HG02973 (cell line): ENCODE measurements around the gene JARID2.

Experiments
- ATAC-seq: cut with Tn5 transposase; IDR thresholded peaks from one replicate; pipeline ENCODE4 v1.9.1; 2021; ENCODE audit warnings: moderate library complexity; ENCODE audit not compliant: unreplicated experiment

JARID2 gene

DNA sequence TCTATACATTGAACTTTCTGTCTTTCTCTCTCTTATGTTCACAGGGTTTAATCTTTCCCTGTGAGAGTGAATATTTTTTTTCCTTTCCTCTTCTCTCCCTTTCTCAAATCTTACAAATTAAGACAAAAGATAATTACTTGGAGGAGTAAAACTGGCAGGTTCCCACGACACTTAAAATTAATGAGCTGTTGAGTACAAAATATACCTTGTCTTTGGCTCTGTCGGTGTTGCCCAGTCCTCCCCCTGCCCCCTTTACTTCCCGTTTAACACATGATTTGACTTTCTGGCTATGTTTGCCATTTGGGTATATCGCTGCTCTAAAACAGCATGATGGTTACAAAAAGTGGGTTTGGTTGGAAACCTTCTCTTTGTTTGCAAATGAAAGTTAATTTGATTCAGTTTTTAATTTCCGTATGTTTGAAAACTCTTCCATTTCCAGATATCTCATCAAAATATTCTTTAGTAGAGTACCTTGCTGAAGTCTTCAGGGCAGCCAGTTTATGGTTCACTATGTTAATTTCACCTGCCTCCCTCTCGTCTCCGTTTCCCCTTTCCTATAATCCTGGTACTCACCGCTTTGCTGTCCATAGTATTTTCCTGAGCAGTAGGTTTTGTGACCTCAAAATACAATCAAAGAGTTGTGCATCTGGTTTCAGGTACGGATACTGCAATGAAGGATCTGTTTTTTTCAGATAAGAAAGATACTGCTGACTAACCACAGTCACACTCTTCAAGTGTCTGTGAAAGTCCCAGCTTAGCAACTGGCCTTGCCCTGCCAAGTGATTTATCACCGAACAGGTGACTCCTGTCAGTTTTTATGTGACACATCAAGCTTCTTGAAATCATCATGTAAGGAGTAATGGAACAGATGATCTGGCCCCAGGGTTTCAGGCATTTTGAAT is 235.8 kb downstream of the JARID2 start:
- ATAC-seq = no peak

DNA sequence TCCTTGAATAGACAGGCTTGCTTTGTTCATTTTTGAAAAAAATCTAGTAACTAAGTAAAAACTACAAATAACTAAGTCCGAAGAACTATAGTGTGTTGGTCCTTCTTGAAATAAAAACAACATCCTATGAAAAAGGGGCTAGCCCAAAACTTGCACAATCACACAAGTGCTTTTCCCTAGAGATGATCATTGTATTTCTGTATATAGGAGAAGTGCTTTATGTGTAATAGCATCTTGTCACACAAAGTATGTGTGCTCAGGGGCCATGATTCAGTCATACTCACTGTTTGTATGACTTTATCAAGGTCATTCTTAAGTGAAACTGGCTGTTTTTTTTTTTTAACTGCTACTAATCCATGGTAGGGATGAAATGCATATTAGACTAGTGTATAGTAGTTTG is 237.2 kb downstream of the JARID2 start:
- no peak for ATAC-seq

DNA sequence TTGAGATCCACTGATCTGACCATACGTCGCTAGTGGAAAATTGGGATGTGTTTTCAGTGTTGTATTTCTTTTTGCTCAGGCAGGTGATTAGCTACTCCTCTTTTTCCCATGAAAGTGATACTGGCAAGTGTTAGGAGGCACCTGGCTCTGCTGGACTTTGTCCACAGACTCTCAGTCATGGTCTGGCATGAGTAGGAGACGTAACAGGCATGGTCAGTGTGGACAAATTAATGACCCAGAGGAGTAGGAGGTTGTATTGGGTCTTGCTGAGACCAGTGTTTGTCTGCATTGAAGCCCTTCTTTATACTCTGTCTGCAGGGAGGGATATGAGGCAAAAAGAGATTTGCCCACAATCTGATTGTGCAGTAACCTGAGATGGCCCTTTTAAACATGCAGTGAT is 238.3 kb downstream of the JARID2 start:
- no peak for ATAC-seq

DNA sequence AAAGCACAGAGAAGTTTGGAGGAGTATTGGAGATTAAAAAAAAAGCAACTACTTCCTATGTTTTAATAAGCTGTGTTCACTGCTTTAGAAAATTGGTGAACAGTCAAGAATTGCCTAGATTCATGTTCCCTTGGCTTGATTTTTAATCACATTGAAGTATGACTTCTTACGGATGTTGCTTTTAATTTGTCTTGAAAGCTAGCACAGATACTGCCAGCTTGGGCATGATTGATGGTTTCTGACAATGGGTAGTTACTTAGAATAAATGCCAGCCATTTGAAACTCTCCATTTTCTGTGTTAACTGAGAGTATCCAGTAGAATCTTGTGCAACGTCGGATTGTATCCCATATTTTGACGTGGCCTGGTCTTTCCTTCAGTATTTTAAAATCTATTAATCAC is 239.0 kb downstream of the JARID2 start:
- ATAC-seq = no peak

DNA sequence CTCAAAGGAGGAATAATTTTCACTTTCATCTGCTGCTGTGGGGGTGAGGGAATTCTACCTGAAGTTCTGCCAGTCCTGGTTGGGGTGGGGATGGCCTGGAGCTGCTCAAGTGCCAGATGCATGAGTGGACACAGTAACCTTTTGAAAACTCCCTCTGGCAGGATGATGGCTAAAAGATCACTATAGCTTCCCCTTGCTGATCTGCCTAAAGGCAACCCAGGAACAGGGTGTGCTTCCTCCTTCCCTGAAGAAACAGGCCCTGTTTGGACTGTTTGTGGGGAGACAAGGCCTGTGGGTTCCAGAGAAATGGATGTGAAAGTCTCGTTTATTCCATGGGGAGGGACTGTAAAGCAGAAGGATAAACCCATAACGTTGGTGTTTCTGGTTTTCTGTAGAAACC is 240.1 kb downstream of the JARID2 start:
- ATAC-seq = no peak

DNA sequence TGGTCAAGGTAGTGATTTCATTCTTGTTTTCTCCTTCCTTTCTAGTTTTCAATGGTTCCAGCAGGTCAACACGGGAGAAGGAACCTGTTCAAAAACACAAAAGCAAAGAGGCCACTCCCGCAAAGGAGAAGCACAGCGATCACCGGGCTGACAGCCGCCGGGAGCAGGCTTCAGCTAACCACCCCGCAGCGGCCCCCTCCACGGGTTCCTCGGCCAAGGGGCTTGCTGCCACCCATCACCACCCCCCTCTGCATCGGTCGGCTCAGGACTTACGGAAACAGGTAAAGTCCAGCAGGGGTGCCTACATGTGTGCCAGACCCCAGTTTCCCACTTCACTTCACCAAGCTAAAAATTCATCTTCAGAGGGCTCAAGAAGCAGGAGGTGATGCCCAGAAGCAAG is 241.4 kb downstream of the JARID2 start:
- no peak for ATAC-seq

DNA sequence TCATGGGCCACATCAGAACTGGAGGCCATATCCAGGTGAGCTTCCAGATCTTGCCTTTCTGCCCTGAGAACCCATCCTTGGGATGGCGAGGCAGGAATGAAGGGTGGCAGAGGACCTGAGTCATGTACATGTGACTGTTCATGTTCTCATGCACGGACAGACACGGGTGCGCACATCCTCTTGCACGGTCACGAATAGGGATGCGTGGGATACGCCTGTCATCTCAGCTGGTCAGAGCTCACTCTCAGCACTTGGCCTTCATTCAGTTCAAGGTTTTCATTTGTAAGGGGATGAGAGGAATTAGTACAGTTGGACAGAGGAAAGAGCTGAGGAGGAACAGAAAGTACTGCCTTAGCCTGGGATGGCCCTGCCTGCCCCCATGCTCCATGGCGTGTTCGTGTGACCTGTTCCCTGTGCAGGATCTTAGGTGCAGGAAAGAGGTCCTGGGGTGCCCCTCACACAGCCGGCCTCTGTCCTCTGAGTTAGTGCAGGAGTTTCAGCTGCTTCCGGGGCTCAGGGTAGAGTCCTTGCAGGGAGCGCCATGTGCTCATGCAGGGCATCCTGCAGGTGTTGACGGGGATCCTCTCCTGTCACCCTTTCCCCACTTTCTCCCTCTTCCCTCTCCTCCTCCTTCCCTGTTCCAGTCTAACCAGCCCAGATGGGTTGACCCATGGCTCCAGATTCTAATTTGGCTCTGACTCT is 243.5 kb downstream of the JARID2 start:
- ATAC-seq = no peak

DNA sequence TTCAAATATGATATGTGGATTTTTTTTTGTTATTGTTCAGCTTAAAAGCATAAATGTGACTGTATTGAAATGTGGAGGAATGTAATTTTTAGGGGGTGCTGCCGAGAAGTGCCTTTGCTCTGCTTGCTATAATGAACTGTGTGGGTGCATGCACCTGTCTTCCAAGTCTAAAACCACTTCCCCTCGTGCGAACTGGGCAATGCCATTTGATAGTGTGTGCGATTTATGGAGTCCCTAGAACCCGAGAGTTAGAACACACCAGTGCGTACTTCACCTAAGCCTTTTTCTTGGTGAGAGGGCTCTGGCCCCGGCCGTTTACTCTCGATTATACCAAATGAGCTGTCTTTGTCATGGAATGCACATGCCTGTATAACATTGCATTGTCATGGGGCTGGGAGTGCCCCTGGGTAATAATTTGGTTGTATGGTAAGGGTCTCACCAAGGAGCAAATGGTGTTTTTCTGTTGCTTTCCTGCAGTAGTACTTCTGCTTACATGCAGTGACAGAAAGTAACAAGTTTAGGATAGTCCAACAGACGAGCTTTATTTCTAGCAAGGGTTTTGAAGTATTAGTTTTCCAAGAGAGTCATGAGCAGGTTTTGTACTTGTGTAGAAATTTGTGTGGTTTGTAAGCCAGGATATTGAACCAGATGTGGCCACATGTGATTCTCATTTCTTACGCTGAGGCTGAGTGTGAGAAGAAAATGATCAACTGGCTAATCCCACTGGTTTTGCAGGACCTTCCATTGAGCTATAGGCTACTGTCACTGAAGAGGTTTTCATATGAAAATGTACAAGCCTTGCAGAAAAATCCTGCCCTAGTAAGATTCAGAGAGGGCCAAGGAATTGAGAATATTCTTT is 244.6 kb downstream of the JARID2 start:
- ATAC-seq = no peak

DNA sequence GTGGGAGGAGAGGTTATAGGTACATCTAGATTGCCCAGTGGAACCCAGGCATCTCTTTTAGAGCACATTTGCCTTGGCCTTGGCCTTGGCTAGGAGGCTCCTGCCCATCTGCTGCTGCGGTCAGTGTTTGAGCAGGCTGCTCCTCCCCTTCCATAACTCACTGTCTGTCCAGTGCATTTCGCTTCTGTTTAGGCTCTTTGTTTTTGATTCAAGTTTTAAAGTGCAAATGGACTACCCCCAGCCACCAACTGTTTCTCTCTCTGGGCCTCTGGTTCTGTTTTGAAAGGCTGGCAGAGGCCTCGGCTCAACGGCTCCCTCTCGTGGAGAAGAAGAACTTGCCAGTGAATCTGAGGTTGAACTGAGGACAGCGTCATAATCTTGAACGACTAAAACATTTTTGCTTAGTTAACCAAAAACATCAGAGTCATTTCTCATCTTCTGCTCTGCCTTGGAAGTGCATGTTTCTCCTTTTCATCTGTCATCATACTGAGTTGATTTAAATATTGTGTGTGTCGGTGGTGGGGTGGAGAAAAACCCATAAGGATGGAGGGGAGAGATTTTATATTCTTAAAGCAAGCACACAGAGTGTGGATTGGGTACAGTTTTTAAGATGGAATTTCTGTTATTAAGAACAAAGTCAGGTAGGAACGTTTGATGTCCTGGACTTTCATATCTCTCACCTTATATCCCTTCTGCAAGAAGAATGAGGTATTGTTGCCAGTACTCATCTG is 245.6 kb downstream of the JARID2 start:
- no peak for ATAC-seq

DNA sequence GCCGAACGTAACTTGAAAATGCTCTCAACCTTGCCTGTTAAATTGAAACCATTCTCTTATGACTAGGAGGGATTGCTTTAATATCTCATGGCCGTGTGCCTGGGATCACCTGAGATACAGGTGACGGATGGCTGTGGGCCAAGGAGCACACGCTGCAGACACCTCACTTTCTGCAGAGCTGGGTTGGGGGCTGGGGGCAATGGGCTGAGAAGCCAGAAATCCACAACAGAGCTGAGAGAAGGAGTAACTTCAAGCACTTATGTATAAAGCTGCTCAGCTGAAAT is 246.1 kb downstream of the JARID2 start:
- ATAC-seq = no peak

DNA sequence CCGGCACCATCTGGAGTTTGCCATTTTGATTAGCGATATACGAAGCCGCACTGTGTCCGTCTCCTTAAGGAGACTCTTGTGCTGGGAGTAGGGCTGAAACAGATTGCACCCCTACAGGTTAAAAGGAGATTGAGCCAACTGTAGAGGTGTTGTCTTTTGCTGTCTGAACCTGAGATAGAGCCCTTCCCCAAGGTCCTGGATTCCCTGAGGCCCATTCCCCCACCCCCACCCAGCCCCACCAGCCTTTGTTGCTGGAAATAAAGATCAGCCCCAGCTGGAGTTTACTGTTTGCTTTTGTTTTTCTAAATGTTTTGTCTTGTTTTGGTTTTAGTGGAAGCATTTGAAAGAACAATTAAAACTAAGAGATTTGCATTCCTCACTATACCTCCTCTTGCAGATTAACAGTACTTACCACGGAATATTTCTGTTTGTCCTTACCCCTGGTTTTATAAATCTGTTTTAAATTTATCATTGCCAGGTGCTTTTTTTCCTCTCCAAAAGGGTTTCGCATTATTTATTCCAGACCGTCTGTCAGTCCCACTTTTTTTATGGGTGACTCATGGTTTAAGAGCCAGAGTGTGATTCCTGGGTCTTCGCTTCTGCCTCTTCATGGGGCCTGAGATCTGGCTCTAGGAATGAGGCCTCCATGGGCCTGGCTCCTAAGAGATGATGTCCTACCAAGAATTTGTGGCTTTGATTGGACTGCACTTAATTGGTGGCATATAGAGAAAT is 247.7 kb downstream of the JARID2 start:
- ATAC-seq = no peak

DNA sequence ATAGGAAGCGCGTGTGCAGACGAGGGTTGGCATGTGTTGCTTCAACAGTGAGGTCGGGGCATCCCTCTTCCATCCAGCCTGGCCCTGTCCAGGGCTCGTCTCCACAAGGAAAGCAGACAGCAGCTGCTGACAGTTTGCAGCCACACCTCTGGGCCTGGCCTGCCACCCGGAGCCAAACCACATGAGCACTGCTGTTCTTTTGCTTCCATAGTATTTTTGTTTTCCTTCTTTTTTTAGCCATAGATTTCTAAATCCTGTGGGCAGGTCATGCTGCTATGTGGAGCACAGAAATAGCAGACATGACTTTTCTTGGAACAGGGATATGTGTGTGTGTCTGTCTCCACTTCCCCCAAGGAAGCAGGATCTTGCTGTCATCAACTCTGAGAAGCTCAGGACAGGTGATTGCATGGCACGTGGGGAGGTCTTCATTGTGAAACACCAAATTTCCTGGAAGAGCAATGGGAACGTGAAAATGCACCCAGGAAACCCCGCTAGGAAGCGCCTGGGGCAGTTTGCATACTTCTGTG is 249.6 kb downstream of the JARID2 start:
- ATAC-seq = no peak

DNA sequence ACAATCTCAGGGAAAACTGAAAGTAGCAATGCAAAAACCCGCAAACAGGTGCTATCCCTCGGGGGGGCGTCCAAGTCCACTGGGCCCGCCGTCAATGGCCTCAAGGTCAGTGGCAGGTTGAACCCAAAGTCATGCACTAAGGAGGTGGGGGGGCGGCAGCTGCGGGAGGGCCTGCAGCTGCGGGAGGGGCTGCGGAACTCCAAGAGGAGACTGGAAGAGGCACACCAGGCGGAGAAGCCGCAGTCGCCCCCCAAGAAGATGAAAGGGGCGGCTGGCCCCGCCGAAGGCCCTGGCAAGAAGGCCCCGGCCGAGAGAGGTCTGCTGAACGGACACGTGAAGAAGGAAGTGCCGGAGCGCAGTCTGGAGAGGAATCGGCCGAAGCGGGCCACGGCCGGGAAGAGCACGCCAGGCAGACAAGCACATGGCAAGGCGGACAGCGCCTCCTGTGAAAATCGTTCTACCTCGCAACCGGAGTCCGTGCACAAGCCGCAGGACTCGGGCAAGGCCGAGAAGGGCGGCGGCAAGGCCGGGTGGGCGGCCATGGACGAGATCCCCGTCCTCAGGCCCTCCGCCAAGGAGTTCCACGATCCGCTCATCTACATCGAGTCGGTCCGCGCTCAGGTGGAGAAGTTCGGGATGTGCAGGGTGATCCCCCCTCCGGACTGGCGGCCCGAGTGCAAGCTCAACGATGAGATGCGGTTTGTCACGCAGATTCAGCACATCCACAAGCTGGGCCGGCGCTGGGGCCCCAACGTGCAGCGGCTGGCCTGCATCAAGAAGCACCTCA is 250.7 kb downstream of the JARID2 start:
- no peak for ATAC-seq

DNA sequence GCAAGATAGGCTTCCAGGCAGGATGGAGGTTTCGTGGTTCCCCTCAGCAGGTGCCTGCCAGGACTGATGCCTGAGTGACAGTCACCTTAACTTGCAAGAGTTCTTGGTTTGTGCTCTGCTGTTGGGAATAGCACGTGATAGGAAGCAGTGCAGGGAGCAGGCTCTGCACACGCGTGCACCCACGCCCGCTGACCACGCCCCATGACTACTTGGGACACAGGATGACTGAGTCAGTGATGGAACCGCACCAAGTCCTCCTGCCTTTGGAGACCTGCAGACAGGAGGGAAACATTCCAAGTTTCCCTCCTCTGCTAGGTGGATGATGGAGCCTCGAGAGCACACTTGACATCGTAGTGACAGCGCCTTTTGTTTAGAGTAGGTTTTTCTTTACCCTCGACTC is 252.8 kb downstream of the JARID2 start:
- ATAC-seq = no peak

DNA sequence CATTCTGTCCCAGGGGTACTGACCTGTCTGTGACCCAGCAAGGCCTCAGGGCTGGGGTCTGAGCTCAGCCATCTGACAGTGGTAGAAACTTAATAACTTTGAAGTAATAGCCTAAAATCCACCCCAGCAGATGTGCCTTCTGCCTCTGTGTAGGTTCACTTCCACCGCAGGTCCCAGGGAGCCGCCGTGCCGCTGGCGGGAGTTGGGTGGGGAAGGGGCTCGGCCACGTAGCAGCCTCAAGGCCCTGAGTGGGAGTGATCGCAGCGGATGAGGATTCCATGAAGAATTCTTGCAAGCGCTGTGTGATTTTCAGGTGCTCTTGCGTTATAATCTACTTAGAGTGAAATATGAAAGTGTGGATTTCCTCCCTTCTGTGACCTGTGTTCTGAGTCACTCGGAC is 253.3 kb downstream of the JARID2 start:
- no peak for ATAC-seq

DNA sequence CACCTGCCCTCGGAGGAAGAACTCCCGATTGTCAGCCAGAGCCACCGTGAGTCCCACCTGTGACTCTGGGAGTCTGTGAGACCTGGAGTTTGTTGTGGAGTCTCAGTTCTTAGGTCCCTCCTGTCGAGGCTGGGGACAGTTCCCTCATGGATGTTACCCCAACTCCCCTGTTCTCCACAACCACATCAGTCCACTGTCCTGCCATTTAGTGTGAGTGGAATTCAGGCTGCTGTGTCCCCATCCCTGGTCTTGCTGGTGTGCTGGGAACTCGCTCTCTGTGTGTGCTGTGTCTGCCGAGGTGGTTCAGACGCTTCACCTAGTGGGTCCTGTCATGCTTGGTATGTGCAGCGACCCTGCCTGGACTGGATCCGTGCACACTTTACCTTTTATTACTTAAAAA is 253.7 kb downstream of the JARID2 start:
- ATAC-seq = no peak

DNA sequence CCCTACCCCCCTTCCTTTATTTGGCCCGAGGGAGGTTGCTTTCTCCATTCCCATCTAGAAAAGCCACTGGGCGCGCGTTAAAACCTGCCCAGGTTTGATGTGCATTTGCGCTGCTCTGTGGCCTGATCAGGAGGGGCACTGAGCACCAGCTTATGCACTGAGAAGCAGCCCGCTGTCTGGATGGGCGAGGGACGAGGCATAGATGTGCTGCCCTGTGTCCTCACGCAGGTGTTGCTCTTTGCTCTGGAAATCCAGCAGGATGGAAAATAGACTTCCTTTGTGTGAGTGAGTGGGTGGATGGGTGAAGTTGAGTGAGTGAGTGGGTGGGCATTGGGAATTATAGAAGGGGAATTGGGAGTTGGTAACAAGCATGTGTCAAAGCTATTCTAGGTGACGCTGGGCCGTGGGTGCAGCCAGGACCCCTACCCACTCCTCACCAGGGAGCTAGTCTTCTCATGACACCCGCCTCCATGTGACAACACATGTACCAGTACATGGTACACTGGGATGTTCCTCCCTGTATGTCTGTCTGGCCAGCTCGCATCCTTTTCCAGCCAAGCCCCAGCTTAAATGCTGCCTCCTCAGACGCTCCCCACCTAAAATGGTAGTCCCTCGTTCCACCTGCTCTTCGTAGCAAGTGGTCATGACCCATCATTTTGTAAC is 254.3 kb downstream of the JARID2 start:
- ATAC-seq = no peak

DNA sequence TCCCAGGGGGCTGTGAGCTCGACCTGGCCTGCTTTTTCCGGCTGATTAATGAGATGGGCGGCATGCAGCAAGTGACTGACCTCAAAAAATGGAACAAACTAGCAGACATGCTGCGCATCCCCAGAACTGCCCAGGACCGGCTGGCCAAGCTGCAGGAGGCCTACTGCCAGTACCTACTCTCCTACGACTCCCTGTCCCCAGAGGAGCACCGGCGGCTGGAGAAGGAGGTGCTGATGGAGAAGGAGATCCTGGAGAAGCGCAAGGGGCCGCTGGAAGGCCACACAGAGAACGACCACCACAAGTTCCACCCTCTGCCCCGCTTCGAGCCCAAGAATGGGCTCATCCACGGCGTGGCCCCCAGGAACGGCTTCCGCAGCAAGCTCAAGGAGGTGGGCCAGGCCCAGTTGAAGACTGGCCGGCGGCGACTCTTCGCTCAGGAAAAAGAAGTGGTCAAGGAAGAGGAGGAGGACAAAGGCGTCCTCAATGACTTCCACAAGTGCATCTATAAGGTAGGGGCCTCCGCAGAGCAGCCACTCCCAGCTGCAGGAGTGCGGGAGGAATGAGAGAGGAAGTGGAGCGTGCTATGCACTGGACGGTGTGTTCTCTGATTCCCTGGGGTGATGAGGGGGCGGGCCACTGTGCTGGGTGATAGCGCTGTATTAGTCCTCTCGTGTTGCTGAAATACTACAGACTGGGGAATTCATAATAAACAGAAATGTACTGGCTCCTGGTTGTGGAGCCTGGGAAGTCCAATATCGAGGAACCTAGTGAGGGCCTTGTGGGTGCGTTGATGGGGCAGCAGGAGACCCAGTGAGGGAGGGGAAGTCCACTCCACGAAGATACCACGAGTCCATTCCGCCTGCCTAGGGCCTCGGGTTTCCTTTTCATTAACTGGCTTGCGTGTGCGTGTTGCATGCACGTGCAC is 255.3 kb downstream of the JARID2 start:
- ATAC-seq = no peak
